CD14-positive monocyte (primary cell): ENCODE results near the gene MACROH2A1. TPM values are rescaled to one million over a fixed set of nuclear protein-coding genes. Genes with fewer than 3 reads are reported as not detected.

Experiments used
- DNase-seq, 3 donors: peaks; one replicate each; pipeline ENCODE4 v3.0.0-alpha.2; 2011 to 2022
- H2AFZ ChIP-seq: 2 replicates; pipeline ENCODE4 v1.6.0; 2012; ENCODE audit warnings: mild to moderate bottlenecking, low read depth, low read length, inconsistent platforms; ENCODE audit not compliant: insufficient read depth, poor library complexity, severe bottlenecking
- H3K27ac ChIP-seq, 2 donors: 1 replicate in 1 of 2; 2 replicates in 1 of 2; pipeline ENCODE4 v1.5.1; 2012 to 2013; ENCODE audit warnings: low read length in 2 of 2, control low read depth in 1 of 2, inconsistent platforms in 1 of 2, low read depth in 1 of 2, mild to moderate bottlenecking in 1 of 2
- H3K27me3 ChIP-seq, 2 donors: one replicate each; pipeline versions ENCODE4 v1.6.0 to v1.6.1; 2011 to 2013; ENCODE audit warnings: low read length in 2 of 2; ENCODE audit not compliant: control insufficient read depth in 2 of 2, insufficient read depth in 2 of 2
- H3K36me3 ChIP-seq, 2 donors: replicated peaks in 1 of 2; 1 replicate in 1 of 2; 2 replicates in 1 of 2; pipeline versions ENCODE4 v1.5.1 to v1.6.1; 2012 to 2013; ENCODE audit warnings: low read length in 2 of 2, control low read depth in 1 of 2, inconsistent platforms in 1 of 2, mild to moderate bottlenecking in 1 of 2; ENCODE audit not compliant: insufficient read depth in 2 of 2, control insufficient read depth in 1 of 2
- H3K4me1 ChIP-seq, 2 donors: 1 replicate in 1 of 2; 2 replicates in 1 of 2; pipeline versions ENCODE4 v1.5.1 to v1.6.1; 2012 to 2013; ENCODE audit warnings: low read length in 2 of 2, control low read depth in 1 of 2, inconsistent platforms in 1 of 2, mild to moderate bottlenecking in 1 of 2, moderate library complexity in 1 of 2; ENCODE audit not compliant: insufficient read depth in 2 of 2, control insufficient read depth in 1 of 2
- H3K4me2 ChIP-seq: replicated peaks from 2 replicates; pipeline ENCODE3; 2012; ENCODE audit warnings: low read length, moderate library complexity, mild to moderate bottlenecking; ENCODE audit not compliant: poor library complexity, severe bottlenecking; ENCODE audit errors: extremely low read depth
- H3K4me3 ChIP-seq, 3 experiments: fragments of 200-600 bp in 1 of 3; sonication (generic) in 1 of 3; replicated peaks in 1 of 3; 1 replicate in 2 of 3; 2 replicates in 1 of 3; pipeline ENCODE4 v1.5.1; 2011 to 2013; ENCODE audit warnings: low read length in 3 of 3, mild to moderate bottlenecking in 3 of 3, control low read depth in 2 of 3, low read depth in 2 of 3, inconsistent platforms in 1 of 3, moderate library complexity in 1 of 3
- H3K79me2 ChIP-seq: 2 replicates; pipeline ENCODE4 v1.6.0; 2012; ENCODE audit warnings: mild to moderate bottlenecking, control low read depth, inconsistent platforms, low read length, moderate library complexity; ENCODE audit not compliant: insufficient read depth
- H3K9ac ChIP-seq: 2 replicates; pipeline ENCODE4 v1.6.0; 2017; ENCODE audit warnings: low read length, mild to moderate bottlenecking; ENCODE audit not compliant: insufficient read depth, poor library complexity, severe bottlenecking
- H3K9me3 ChIP-seq, 2 donors: replicated peaks in 1 of 2; 1 replicate in 1 of 2; 2 replicates in 1 of 2; pipeline versions ENCODE4 v1.5.1 to v1.6.1; 2012 to 2013; ENCODE audit warnings: low read length in 2 of 2, control low read depth in 1 of 2; ENCODE audit not compliant: control insufficient read depth in 1 of 2, insufficient read depth in 1 of 2
- H4K20me1 ChIP-seq: 2 replicates; pipeline ENCODE4 v1.6.0; 2012; ENCODE audit warnings: mild to moderate bottlenecking, low read length, control low read depth, moderate library complexity; ENCODE audit not compliant: insufficient read depth
- H3K27ac Mint-ChIP-seq, 7 donors: one replicate each; pipeline ENCODE4 v1.8.0; 2020; ENCODE audit warnings: mild to moderate bottlenecking in 7 of 7, mixed read lengths in 7 of 7, moderate library complexity in 6 of 7, inconsistent platforms in 2 of 7
- H3K27me3 Mint-ChIP-seq, 3 donors: one replicate each; pipeline ENCODE4 v1.8.0; 2021 to 2022; ENCODE audit warnings: low read depth in 3 of 3, mild to moderate bottlenecking in 3 of 3, mixed read lengths in 3 of 3, moderate library complexity in 3 of 3, inconsistent platforms in 1 of 3
- H3K36me3 Mint-ChIP-seq, 2 donors: one replicate each; pipeline ENCODE4 v1.8.0; 2020; ENCODE audit warnings: mixed read lengths in 2 of 2, inconsistent platforms in 1 of 2, mild to moderate bottlenecking in 1 of 2
- H3K4me1 Mint-ChIP-seq: one replicate; pipeline ENCODE4 v1.8.0; 2020; ENCODE audit warnings: mild to moderate bottlenecking, mixed read lengths
- H3K4me3 Mint-ChIP-seq, 2 donors: one replicate each; pipeline ENCODE4 v1.8.0; 2020; ENCODE audit warnings: mild to moderate bottlenecking in 2 of 2, mixed read lengths in 2 of 2, moderate library complexity in 1 of 2
- H3K9me3 Mint-ChIP-seq, 7 donors: one replicate each; pipeline ENCODE4 v1.8.0; 2020 to 2022; ENCODE audit warnings: mixed read lengths in 7 of 7, mild to moderate bottlenecking in 6 of 7, moderate library complexity in 6 of 7, inconsistent platforms in 2 of 7
- CTCF ChIP-seq: fragments of 200-600 bp; IDR thresholded peaks from one replicate; pipeline ENCODE4 v1.8.0; 2022; ENCODE audit warnings: antibody characterized with exemption, mild to moderate bottlenecking
- WGBS: methylation state at CpG from one replicate; pipeline ENCODE4 v1.1.5; 2013; ENCODE audit warnings: missing lambda C conversion rate; ENCODE audit not compliant: insufficient coverage; 5-methylcytosine and 5-hydroxymethylcytosine counted together
- intact Hi-C, 2 donors: fragments of 100-400 bp; cut with micrococcal nuclease; formaldehyde crosslinking; loops; one replicate each; pipeline versions ENCODE4 v1.15.0 to v1.15.1; 2023
- polyA plus RNA-seq, 3 donors: library from polyadenylated mRNA; depleted of rRNA in 1 of 3; unstranded in 2 of 3; stranded (reverse) in 1 of 3; fragments of 300-500 nt in 2 of 3; fragments of >200 nt in 1 of 3; fragmentation: Illumina TruSeq in 2 of 3; gene quantifications; 1 replicate in 2 of 3; 2 replicates in 1 of 3; pipeline ENCODE4 v1.2.3, GENCODE V29; 2012 to 2021

MACROH2A1 gene
- polyA plus RNA-seq, 3 donors: 352 to 443 (median 440) TPM

DNA sequence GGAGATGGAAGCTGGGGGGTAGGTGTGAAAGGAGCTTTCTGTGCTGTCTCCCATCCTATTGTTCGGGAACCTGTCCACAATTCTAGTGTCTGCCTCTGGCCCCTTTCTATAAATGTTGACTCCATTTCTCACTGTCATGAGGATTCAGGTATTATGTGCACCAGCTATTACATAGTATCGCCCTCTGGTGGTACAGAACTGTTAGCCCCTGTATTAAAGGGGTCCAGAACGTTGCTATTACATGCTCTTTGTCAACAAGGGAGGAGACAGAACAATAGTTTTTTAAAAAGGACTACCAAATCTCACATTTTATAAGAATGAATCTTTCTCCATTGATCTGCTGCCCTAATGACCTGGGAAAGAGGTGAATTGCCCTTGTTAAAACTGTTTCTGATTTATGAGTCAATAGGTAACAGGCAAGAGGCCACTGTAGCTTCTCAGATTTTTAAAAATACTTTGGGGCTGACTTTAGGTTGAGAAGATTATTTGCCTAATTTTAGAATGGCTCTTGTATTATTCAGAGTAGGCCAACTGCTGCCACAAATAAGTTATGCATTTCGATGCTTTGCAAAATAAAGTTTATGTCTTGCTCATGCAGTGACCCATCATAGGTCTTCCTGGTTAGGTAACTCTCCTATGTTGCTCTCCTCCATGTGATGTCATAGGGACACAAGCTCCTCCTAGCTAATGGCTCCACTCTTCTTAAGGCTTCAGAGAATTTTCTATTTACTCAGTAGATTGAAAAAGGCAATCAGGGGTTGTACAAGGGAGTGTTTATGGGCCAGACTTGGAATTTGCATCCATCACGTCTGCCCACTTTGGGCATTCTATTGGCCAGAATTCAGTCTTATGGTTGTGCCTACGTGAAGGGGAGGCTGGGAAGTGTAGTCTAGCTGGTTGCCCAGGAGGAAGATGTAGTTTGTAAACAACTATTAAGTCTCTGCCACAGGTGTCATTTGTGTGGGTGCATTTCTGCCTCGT is 27.4 kb upstream of the MACROH2A1 start:
- peaks cover 0 to 2% (median 0%) of the 10 kb centered on the region in 3 donors for H3K27me3 Mint-ChIP-seq
- peaks cover 6 to 11% (median 10%) of the 10 kb centered on the region in 7 donors for H3K9me3 Mint-ChIP-seq
- H3K27ac Mint-ChIP-seq: peak overlapping the region; percentile 86 to 96 (median 94)
- H2AFZ ChIP-seq: peak overlapping the region; percentile 80
- peak in 2 of 3 donors; percentile 68 to 75 for DNase-seq
- peaks cover 20% of the 10 kb centered on the region for H3K79me2 ChIP-seq
- WGBS: 60% methylated on average over 1 of the region's 7 CpGs
- H3K9me3 ChIP-seq: peaks cover 6 to 8% of the 10 kb centered on the region in 2 donors
- peak overlapping the region; percentile 31 to 73 for H3K27ac ChIP-seq
- no peaks in the 10 kb centered on the region for H3K27me3 ChIP-seq
- intact Hi-C loops: loop anchor here in 1 of 2 donors (10.0 kb wide), 1 partner anchor 52 kb away; no protein-coding TSS in a partner anchor
- peak; percentile 78 for TF ChIP-seq CTCF
- H3K4me1 ChIP-seq: peaks cover 72 to 77% of the 10 kb centered on the region in 2 donors
- H3K4me1 Mint-ChIP-seq: peaks cover 77% of the 10 kb centered on the region
- no peak overlapping the region for H3K4me3 Mint-ChIP-seq
- H3K36me3 Mint-ChIP-seq: peaks cover 7 to 9% of the 10 kb centered on the region in 2 donors
- H4K20me1 ChIP-seq: no peaks in the 10 kb centered on the region
- H3K4me2 ChIP-seq: peak overlapping the region; percentile 19
- H3K9ac ChIP-seq: no peak overlapping the region
- no peaks in the 10 kb centered on the region for H3K36me3 ChIP-seq
- peak overlapping the region in 1 of 3 experiments; percentile 31 for H3K4me3 ChIP-seq

GRCh38 chr5:135425641-135426040 is 26.6 kb upstream of the MACROH2A1 start:
- H4K20me1 ChIP-seq: no peaks in the 10 kb centered on the region
- Mint-ChIP-seq H3K9me3 (peaks cover 6 to 13% (median 10%) of the 10 kb centered on the region in 7 donors), H3K4me3 (no peak overlapping the region), H3K27ac (peak overlapping the region; percentile 86 to 96 (median 94)), H3K4me1 (peaks cover 70% of the 10 kb centered on the region), H3K36me3 (peaks cover 7 to 9% of the 10 kb centered on the region in 2 donors), H3K27me3 (peaks cover 0 to 2% (median 0%) of the 10 kb centered on the region in 3 donors)
- no peaks in the 10 kb centered on the region for H3K27me3 ChIP-seq
- H3K4me2 ChIP-seq: peak overlapping the region; percentile 19
- peak overlapping the region in 1 of 3 experiments; percentile 31 for H3K4me3 ChIP-seq
- H2AFZ ChIP-seq: peak overlapping the region; percentile 80
- WGBS: no CpG with 5 or more reads among the region's 2 CpGs
- peak in 1 of 3 donors; percentile 35 for DNase-seq
- no peak for TF ChIP-seq CTCF
- peaks cover 68 to 70% of the 10 kb centered on the region in 2 donors for H3K4me1 ChIP-seq
- H3K79me2 ChIP-seq: peaks cover 20% of the 10 kb centered on the region
- peak overlapping the region; percentile 31 to 73 for H3K27ac ChIP-seq
- intact Hi-C loops: loop anchor here in 1 of 2 donors (10.0 kb wide), 1 partner anchor 51 kb away; no protein-coding TSS in a partner anchor
- no peaks in the 10 kb centered on the region for H3K36me3 ChIP-seq
- peaks cover 6 to 8% of the 10 kb centered on the region in 2 donors for H3K9me3 ChIP-seq
- H3K9ac ChIP-seq: no peak overlapping the region
